ENCODE results near the gene ZC2HC1C.
A peak's percentile ranks its signal among the peaks of the same experiment; 100 is the strongest.
"Not testable (repeated sequence)": the region's sequence is repeated elsewhere in the genome, so short reads cannot be mapped to it uniquely, and the experiment has no call there.

Gene ZC2HC1C

GRCh38 chr14:75059642-75060041 lies 9.8 kb upstream of the ZC2HC1C start:
- DNase-seq = no peak

DNA sequence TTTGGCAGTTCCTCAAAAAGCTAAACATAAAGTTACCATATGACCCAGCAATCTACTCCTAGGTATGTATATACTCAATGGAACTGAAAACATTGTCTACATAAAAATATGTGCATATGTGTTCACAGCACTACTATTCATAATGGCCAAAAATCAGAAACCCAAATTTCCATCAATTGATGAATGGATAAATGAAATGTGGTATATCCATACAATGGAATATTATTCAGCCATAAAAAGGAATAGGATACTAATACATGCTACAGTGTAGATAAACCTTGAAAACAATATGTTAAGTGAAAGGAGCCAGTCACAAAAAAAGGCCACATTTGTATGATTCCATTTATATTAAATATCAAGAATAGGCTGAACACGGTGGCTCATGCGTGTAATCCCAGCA lies 9.0 kb upstream of the ZC2HC1C start:
- no peak for DNase-seq

DNA sequence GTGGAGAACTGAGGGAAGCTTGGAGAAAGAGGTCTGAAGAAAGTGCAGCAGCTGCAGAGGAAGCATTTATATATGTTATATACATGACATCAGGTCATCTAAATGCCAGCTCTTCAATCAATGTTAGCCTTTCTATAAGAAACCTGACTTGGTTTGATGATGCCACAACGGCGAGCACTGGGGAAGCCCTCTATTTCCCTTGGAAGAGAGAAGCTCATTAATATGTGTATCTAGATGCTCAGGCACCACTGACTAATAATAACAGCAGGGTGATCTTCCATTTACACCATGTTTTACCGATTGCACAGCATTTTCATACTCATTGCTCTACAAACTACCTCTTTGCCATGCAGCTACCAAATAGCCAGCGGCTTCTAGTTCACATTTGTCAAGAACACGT lies 6.4 kb upstream of the ZC2HC1C start:
- DNase-seq = no peak

DNA sequence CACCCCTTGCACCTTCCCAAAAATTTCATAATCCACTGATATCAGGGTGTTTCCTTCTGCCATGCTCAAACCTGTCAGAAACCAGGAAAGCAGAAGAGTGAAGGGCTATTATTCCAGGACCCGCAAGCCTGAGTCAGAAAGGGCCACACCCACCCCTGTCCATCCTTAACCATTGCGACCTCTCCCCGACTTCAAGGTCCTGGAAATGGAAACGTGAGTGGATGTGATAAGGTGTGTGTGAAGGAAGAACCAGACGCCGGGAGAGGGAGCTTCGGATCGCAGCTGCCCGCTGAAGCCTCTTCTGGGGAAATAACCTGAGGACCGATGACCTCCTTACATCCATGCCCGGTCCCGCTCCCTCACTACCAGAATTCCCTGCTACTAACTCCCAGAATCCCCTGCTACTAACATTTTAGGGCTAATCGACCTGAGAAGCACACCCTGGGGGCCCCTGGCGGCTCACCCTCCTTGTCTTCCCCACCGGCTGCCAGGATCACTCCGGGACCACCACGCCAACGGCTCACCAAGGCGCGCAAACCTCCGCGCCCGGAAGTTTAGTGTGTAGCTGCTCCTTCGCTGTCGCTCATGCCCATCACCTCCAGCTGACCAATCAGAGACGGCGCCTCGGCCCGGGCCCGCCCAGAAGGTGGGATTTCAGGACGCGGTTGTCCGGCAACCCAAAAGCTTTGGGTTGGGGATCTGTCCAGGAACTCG lies 5.8 kb upstream of the ZC2HC1C start, which contains the start of gene ACYP1:
ACYP1 (minus strand) TSS at position 534 of the 714 bp plus-strand sequence; CDS start at position 63, 471 bp downstream.
- DNase-seq = peak; percentile 96

DNA sequence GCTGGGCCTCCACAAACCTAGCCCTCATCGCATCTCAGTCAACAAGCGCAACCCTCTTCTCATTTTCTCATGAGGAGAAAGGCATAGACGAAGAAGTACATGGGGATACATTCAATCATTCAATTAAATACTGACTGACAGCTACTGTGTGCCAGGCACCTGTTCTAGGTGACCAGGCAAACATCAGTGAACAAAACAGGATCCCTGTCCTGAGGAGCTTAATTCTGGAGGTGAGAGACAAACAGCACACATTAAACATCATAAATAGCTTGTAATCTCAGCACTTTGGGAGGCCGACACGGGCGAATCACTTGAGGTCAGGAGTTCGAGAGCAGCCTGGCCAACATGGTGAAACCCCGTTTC lies 5.3 kb upstream of the ZC2HC1C start:
- no peak for DNase-seq

DNA sequence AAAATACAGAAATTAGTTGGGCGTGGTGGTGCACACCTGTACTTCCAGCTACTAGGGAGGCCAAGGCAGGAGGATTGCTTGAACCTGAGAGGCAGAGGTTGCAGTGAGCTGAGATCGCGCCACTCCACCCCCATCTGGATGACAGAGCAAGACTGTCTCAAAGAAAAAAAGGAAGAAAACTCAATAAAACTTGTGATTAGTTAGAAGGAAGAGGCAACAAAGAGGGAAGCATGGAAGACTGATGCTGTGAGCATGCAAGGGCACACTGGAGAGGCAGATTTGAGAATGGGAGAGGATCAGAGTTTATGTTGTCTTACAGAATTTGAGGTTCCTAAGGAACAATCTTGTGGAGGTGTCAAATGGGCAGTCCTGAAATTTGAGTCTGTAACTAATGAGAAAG lies 2.8 kb upstream of the ZC2HC1C start:
- no peak for DNase-seq

DNA sequence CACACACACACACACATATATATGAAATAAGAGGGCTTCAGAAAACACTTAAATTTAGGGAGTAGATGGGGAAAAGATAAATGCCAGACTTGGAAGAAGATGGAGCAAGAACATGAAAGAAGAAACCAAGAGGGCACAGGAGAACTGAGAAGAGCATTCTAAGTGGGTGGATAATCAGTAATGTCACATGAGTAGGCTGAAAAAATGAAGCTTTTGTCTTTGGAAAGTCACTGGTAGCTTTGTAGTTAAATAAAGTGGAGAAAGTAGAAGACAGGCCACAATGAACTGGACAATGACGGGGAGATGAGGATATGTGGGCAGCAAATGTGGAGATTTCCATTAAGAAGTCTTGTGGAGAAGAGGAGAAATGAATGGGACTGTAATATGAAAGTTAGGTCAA lies 2.2 kb upstream of the ZC2HC1C start:
- DNase-seq = no peak

DNA sequence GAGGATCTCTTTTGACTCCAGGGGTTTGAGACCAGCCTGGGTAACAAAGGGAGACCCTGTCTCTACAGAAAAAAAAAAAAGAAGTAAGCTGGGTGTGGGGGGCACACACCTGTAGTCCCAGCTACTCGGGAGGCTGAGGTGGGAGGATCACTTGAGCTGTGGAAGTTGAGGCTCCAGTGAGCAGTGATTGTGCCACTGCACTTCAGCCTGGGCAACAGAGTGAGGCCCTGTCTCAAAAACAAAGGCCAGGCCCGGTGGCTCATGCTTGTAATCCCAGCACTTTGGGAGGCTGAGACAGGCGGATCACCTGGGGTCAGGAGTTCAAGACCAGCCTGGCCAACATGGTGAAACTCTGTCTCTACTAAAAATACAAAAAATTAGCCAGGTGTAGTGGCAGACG lies 1.7 kb upstream of the ZC2HC1C start:
- not testable (repeated sequence) for DNase-seq

- DNase-seq = no peak
Observed at GRCh38 chr14:75068294-75069120, 934 bp upstream of the ZC2HC1C start.

- DNase-seq = no peak
Observed at GRCh38 chr14:75069811-75070145, 337 bp downstream of the ZC2HC1C start.

GRCh38 chr14:75070383-75070782 lies 942 bp downstream of the ZC2HC1C start:
- DNase-seq = no peak

GRCh38 chr14:75077794-75078193 lies 8.4 kb downstream of the ZC2HC1C start:
- no peak for DNase-seq

DNA sequence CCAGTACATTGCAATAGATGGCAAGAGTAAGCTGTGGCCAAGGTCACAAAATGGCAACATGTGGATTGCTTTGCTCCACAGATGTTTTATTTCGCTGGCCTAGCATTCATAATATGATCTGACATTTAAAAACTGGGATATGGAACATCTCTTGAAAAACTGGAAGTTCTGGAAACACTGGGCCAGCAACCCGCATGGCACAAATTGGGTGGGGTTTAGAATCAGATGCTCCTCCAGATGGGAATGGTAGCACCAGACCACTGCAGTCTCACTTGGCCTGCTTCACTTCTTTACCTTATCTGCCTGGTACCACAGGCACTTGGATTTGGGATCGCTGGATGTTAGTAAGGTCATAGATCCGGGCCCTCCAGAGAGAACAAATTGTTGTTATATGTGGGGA lies 10.1 kb downstream of the ZC2HC1C start:
- DNase-seq = no peak

DNA sequence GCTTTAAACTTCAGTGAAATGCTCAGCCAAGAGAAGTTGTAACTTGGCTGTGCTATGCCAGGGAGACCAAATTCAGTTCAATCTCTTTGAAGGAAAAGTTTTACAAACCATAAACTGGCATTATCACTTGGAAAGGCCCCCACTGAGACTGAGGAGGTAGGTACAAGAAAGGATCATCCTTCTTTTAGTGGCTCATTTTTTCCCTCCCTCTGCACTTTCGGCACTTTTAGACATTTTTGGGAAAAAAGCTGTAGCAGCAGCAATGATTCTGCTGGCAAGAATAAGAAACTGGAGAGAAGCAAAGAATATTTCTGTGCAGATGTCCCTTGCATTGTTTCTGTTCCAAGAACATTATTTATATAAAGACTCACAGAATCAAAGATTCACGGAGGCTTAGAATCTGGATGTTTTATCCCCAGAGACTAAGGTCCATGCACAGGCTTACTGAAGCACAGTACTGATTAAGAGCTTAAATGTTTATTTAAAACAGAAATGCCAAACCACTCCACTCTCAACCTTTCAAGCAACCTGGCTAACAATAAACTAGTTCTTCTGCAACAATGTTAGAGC lies 12.3 kb downstream of the ZC2HC1C start:
- DNase-seq = no peak

DNA sequence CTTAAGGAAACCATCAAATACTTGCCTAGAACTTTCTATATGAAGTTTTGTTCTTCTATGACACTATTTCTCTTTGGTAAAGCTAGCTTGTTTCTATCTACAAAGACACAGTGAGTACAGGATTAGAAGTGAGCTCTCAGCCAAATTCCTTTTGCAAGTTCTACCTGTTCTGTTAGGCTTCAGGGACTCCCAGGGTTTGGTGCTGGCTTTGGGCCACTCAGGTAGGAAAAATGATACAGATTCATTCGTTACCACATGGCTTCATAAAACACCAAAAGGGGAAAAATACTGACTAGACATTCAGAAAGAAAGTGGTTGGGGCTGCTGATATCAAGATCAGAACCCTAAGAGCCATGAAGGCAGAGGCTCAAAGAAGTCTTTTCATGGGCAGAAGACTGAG lies 13.8 kb downstream of the ZC2HC1C start:
- no peak for DNase-seq

DNA sequence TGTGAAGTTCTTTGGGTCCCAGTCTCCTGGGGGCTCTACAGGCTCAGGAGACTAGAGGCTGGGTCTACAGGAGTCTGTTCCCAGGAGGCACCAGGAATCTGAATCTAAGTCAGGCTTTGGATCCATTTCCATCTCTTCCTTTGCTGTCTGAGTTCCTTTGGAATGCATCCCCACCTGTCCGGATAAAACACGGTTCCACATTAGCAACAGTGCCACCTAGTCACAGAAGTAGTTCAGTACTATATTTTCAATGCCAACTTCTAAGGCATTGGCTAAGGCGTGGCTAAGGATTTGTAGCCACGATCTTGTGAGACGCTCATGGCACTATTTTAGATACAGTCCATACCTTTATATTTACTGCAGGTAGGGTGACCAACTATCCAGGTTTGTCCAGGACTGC lies 15.1 kb downstream of the ZC2HC1C start:
- DNase-seq = no peak

- DNase-seq = no peak
Observed at GRCh38 chr14:75088153-75088552, 18.7 kb downstream of the ZC2HC1C start.

DNA sequence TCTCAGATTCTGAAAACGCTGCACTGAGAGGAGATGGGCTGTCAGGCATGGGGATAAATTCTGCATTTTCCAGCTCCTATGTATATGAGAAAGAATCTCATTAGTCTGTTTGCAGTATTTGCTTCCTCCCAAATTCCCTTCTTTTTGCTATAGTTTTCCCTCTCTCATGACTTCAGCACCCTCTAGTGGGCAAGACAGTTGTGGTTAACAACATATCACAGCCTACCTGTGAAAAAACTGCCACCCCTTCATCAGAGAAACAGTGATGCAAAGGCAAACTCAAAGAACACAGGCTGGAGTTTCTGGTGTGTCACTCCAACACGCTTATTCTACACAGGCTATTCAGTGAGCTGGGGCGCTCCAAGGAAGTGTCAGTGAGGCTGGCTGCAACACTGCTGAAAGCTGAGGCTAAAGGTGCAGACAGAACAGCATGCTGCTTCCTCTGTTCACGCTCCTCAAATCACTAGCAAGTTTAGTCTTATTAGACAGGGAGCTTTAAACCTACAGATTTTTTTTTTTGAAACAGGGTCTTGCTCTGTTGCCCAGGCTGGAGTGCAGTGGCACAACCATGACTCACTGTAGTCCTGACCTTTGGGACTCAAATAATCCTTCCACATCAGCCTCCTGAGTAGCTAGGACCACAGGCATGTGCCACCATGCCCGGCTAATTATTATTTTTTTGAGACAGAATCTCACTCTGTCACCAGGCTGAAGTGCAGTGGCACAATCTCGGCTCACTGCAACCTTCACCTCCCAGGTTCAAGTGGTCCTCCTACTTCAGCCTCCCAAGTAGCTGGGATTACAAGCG lies 19.3 kb downstream of the ZC2HC1C start:
- peak; percentile 18 to 33 for DNase-seq

DNA sequence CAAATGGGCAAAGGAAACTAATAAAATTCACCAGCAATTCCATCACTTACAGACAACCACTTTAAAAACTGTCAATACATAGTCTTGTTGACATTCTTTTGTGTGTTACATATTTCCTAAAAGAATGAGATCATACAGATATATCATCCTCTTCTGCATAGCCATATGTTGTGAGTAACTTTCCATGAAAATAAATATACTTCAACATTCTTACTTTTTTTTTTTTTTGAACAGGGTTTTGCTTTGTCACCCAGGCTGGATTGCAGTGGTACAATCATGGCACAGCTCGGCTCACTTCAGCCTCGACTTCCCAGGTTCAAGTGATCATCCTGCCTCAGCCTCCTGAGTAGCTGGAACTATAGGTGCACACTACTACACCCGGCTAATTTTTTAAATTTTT lies 20.9 kb downstream of the ZC2HC1C start:
- DNase-seq = no peak

DNA sequence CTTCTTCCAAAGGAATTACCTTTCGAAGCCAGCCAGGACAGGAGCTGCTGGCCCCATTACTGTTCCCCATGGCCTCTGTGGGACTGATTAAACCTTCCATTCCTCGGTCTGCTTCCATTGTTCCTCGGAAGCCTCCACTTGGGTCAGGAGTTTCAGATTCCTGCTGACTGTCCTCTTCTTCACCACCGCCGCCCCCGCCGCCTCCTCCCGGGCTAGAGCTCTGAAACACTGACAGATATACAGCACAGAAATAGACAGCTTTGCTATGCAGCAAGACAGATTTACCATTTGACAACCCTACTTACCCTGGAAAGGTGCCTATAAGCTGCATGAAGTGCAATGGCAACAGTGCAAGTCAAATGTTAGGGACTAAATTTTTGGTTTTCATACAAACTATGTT lies 21.8 kb downstream of the ZC2HC1C start:
- no peak for DNase-seq

- no peak for DNase-seq
Observed at GRCh38 chr14:75092698-75093097, 23.3 kb downstream of the ZC2HC1C start.

- DNase-seq = no peak
Observed at GRCh38 chr14:75094896-75095295, 25.5 kb downstream of the ZC2HC1C start.

DNA sequence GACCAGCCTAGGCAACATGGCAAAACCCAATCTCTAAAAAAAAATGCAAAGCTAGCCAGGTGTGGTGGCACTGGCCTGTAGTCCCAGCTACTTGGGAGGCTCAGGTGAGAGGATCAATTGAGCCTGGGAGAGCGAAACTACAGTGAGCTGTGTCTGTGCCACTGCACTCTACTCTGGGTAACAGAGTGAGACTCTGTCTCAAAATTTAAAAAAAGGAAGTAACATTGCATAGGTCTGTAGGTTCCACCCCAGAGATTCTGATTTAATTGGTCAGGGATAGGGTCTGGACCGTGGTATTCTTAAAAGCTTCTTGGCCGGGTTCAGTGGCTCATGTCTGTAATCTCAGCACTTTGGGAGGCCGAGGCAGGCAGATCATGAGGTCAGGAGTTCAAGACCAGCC lies 26.2 kb downstream of the ZC2HC1C start:
- no peak for DNase-seq
